ENCODE data around the gene TRPV4.

The TRPV4 gene

GRCh38 chr12:109739747-109740693 is 93.2 kb downstream of the TRPV4 start:
- peak; percentile 40 for DNase-seq (ENCODE audit: low read depth)

- DNase-seq (ENCODE audit: low read depth), result no peak
These were observed 94.1 kb downstream of the TRPV4 start for GRCh38 chr12:109738878-109739665.

- no peak for DNase-seq (ENCODE audit: low read depth)
These were observed 95.0 kb downstream of the TRPV4 start for GRCh38 chr12:109738209-109738608.

GRCh38 chr12:109737631-109738030 is 95.6 kb downstream of the TRPV4 start:
- no peak for DNase-seq (ENCODE audit: low read depth)

- DNase-seq (ENCODE audit: low read depth), result no peak
These were observed 96.1 kb downstream of the TRPV4 start for GRCh38 chr12:109737126-109737525.

- no peak for DNase-seq (ENCODE audit: low read depth)
These were observed 96.6 kb downstream of the TRPV4 start for GRCh38 chr12:109736552-109737108.

GRCh38 chr12:109735825-109736551 is 97.2 kb downstream of the TRPV4 start:
- no peak for DNase-seq (ENCODE audit: low read depth)

GRCh38 chr12:109735051-109735521 is 98.1 kb downstream of the TRPV4 start:
- DNase-seq (ENCODE audit: low read depth), result no peak

- no peak for DNase-seq (ENCODE audit: low read depth)
These were observed 98.8 kb downstream of the TRPV4 start for GRCh38 chr12:109734219-109735000.

Data from CMK (cell line).